Metanephros (tissue), 1 donor: ENCODE measurements around the gene JPH3. TPM values are rescaled to one million over a fixed set of nuclear protein-coding genes. Genes with fewer than 3 reads are reported as not detected.

Experiments
- total RNA-seq: library from RNA; depleted of rRNA; stranded (reverse); fragments of >200 nt; gene quantifications from one replicate; pipeline ENCODE4 v1.2.3, GENCODE V29; 2014

Gene JPH3
- 0.53 TPM for total RNA-seq

DNA sequence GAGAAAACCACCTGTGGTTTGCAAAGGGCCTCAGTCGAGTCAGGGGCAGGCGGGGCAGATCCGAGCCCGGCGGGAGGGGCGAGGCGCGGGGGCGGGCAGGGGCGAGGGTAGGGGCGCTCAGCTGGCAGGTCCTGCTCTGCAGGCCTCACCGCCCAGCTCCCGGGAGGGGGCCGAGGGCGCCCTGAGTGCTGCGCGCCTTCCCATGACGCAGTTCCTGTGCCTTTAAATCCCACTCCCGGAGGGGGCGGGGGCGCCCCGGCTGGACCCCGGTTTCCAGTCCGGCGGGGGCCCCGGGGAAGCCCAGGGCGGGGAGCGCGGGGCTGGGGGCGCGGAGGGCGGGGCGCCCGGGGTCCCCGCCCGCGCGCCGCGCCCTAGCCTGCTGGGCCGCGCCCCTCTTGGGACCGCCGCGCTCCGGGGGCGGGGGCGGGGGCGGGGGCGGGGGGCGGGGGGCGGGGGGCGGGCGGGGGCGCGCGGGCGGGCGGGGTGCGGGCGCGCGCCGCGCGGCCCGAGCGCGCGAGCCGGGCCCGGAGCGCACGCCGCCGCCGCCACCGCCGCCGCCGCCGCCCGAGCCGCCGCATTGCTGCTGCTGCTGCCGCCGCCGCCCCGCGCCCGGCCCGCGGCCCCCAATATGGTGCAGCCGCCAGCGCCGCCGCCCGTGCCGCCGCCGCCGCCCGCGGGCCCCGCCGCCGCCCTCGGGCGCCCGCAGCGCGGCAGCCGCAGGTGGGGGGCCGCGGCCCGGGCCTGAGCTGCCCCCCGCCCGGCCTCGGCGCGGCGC is at the start of gene JPH3:
Gene JPH3, plus strand, starts transcription at position 508 of the 775 bp plus-strand sequence. CDS start 639 bp downstream, outside the sequence.

Other genes with a start within 250 kb of the JPH3 start
- 32.4 TPM for gene FBXO31, start 218.7 kb upstream of the JPH3 start, total RNA-seq
- gene MAP1LC3B, start 210.2 kb upstream of the JPH3 start, total RNA-seq, result 37.8 TPM
- gene ZCCHC14, start 109.5 kb upstream of the JPH3 start, total RNA-seq, result 31.1 TPM
- 26.4 TPM for gene KLHDC4, start 163.5 kb downstream of the JPH3 start, total RNA-seq